Measurements from ENCODE around the gene CASQ2.

Gene CASQ2

GRCh38 chr1:115666206-115666605 lies 102.3 kb downstream of the CASQ2 start:
- Histone ChIP-seq H3K9me3 (ENCODE audit: control insufficient read depth, insufficient read depth, low read length) (peaks cover 2% of the 10 kb centered on the region), H3K4me1 (ENCODE audit: insufficient read depth, low read length) (no peaks in the 10 kb centered on the region), H3K36me3 (ENCODE audit: insufficient read depth, low read length) (peaks cover 18% of the 10 kb centered on the region), H3K9ac (ENCODE audit: low read depth, low read length) (no peak overlapping the region)

- 0 out of 2 replicates have a peak, but pooled peaks cover under 1% of the 10 kb centered on the region for H3K4me1 ChIP-seq (ENCODE audit: insufficient read depth, low read length)
- H3K9ac ChIP-seq (ENCODE audit: low read depth, low read length): no peak overlapping the region
- peaks cover 19% of the 10 kb centered on the region for H3K36me3 ChIP-seq (ENCODE audit: insufficient read depth, low read length)
- peaks cover 2% of the 10 kb centered on the region for H3K9me3 ChIP-seq (ENCODE audit: control insufficient read depth, insufficient read depth, low read length)
These were observed 103.0 kb downstream of the CASQ2 start for GRCh38 chr1:115665319-115666096.

GRCh38 chr1:115661157-115661556 lies 107.4 kb downstream of the CASQ2 start:
- peaks cover 18% of the 10 kb centered on the region for H3K36me3 ChIP-seq (ENCODE audit: insufficient read depth, low read length)

GRCh38 chr1:115660151-115660550 lies 108.4 kb downstream of the CASQ2 start:
- peaks cover 22% of the 10 kb centered on the region for H3K4me1 ChIP-seq (ENCODE audit: insufficient read depth, low read length)
- peaks cover 18% of the 10 kb centered on the region for H3K36me3 ChIP-seq (ENCODE audit: insufficient read depth, low read length)
- H3K9me3 ChIP-seq (ENCODE audit: control insufficient read depth, insufficient read depth, low read length): no peaks in the 10 kb centered on the region
- H3K9ac ChIP-seq (ENCODE audit: low read depth, low read length): no peak overlapping the region

More at GRCh38 chr1:115661157-115661556, 107.4 kb downstream of the CASQ2 start:
- H3K4me1 ChIP-seq (ENCODE audit: insufficient read depth, low read length): peaks cover 13% of the 10 kb centered on the region
- no peak overlapping the region for H3K9ac ChIP-seq (ENCODE audit: low read depth, low read length)
- H3K9me3 ChIP-seq (ENCODE audit: control insufficient read depth, insufficient read depth, low read length): no peaks in the 10 kb centered on the region

GRCh38 chr1:115658646-115659045 lies 109.9 kb downstream of the CASQ2 start:
- H3K36me3 ChIP-seq (ENCODE audit: insufficient read depth, low read length): peaks cover 10% of the 10 kb centered on the region
- H3K9me3 ChIP-seq (ENCODE audit: control insufficient read depth, insufficient read depth, low read length): no peaks in the 10 kb centered on the region
- H3K9ac ChIP-seq (ENCODE audit: low read depth, low read length): no peak overlapping the region
- peaks cover 35% of the 10 kb centered on the region for H3K4me1 ChIP-seq (ENCODE audit: insufficient read depth, low read length)

- Histone ChIP-seq H3K9me3 (ENCODE audit: control insufficient read depth, insufficient read depth, low read length) (no peaks in the 10 kb centered on the region), H3K9ac (ENCODE audit: low read depth, low read length) (no peak overlapping the region), H3K36me3 (ENCODE audit: insufficient read depth, low read length) (peaks cover 8% of the 10 kb centered on the region), H3K4me1 (ENCODE audit: insufficient read depth, low read length) (peaks cover 35% of the 10 kb centered on the region)
These were observed 111.9 kb downstream of the CASQ2 start for GRCh38 chr1:115656461-115657077.

GRCh38 chr1:115655916-115656315 lies 112.6 kb downstream of the CASQ2 start:
- H3K4me1 ChIP-seq (ENCODE audit: insufficient read depth, low read length): peaks cover 41% of the 10 kb centered on the region
- peaks cover 8% of the 10 kb centered on the region for H3K36me3 ChIP-seq (ENCODE audit: insufficient read depth, low read length)
- H3K9me3 ChIP-seq (ENCODE audit: control insufficient read depth, insufficient read depth, low read length): no peaks in the 10 kb centered on the region
- H3K9ac ChIP-seq (ENCODE audit: low read depth, low read length): no peak overlapping the region

- H3K4me1 ChIP-seq (ENCODE audit: insufficient read depth, low read length): peaks cover 45% of the 10 kb centered on the region
- no peaks in the 10 kb centered on the region for H3K9me3 ChIP-seq (ENCODE audit: control insufficient read depth, insufficient read depth, low read length)
- H3K36me3 ChIP-seq (ENCODE audit: insufficient read depth, low read length): peaks cover 5% of the 10 kb centered on the region; the same call in 1 of the 2 replicates
- no peak overlapping the region for H3K9ac ChIP-seq (ENCODE audit: low read depth, low read length)
These were observed 113.2 kb downstream of the CASQ2 start for GRCh38 chr1:115655306-115655663.

GRCh38 chr1:115654663-115655305 lies 113.7 kb downstream of the CASQ2 start:
- Histone ChIP-seq H3K36me3 (ENCODE audit: insufficient read depth, low read length) (no peaks in the 10 kb centered on the region; the same call in 1 of the 2 replicates), H3K9ac (ENCODE audit: low read depth, low read length) (no peak overlapping the region), H3K4me1 (ENCODE audit: insufficient read depth, low read length) (peaks cover 45% of the 10 kb centered on the region), H3K9me3 (ENCODE audit: control insufficient read depth, insufficient read depth, low read length) (no peaks in the 10 kb centered on the region)

GRCh38 chr1:115654125-115654524 lies 114.4 kb downstream of the CASQ2 start:
- no peak overlapping the region for H3K9ac ChIP-seq (ENCODE audit: low read depth, low read length)
- H3K9me3 ChIP-seq (ENCODE audit: control insufficient read depth, insufficient read depth, low read length): no peaks in the 10 kb centered on the region
- H3K36me3 ChIP-seq (ENCODE audit: insufficient read depth, low read length): no peaks in the 10 kb centered on the region
- peaks cover 48% of the 10 kb centered on the region for H3K4me1 ChIP-seq (ENCODE audit: insufficient read depth, low read length)

- H3K4me1 ChIP-seq (ENCODE audit: insufficient read depth, low read length): peaks cover 65% of the 10 kb centered on the region
- H3K9me3 ChIP-seq (ENCODE audit: control insufficient read depth, insufficient read depth, low read length): no peaks in the 10 kb centered on the region
- no peaks in the 10 kb centered on the region for H3K36me3 ChIP-seq (ENCODE audit: insufficient read depth, low read length)
- H3K9ac ChIP-seq (ENCODE audit: low read depth, low read length): no peak overlapping the region
These were observed 116.2 kb downstream of the CASQ2 start for GRCh38 chr1:115652236-115652788.

GRCh38 chr1:115651391-115651790 lies 117.1 kb downstream of the CASQ2 start:
- Histone ChIP-seq H3K4me1 (ENCODE audit: insufficient read depth, low read length) (peaks cover 72% of the 10 kb centered on the region), H3K36me3 (ENCODE audit: insufficient read depth, low read length) (no peaks in the 10 kb centered on the region), H3K9ac (ENCODE audit: low read depth, low read length) (no peak overlapping the region), H3K9me3 (ENCODE audit: control insufficient read depth, insufficient read depth, low read length) (no peaks in the 10 kb centered on the region)

- Histone ChIP-seq H3K9me3 (ENCODE audit: control insufficient read depth, insufficient read depth, low read length) (no peaks in the 10 kb centered on the region), H3K9ac (ENCODE audit: low read depth, low read length) (no peak overlapping the region), H3K4me1 (ENCODE audit: insufficient read depth, low read length) (peaks cover 68% of the 10 kb centered on the region), H3K36me3 (ENCODE audit: insufficient read depth, low read length) (no peaks in the 10 kb centered on the region)
These were observed 117.6 kb downstream of the CASQ2 start for GRCh38 chr1:115650961-115651360.

Data from ES-I3 (cell line).